Brain microvascular endothelial cell (primary cell): ENCODE results near the gene RXRA.

ENCODE experiments used
- DNase-seq: peaks from one replicate; pipeline ENCODE4 v3.0.0-alpha.2; 2020
- H3K27ac ChIP-seq: fragments of 250-450 bp; sonication (Bioruptor Pico); 2 replicates; pipeline ENCODE4 v1.5.1; 2020; ENCODE audit warnings: mild to moderate bottlenecking, moderate library complexity
- H3K27me3 ChIP-seq: fragments of 250-450 bp; sonication (Bioruptor Pico); replicated peaks from 2 replicates; pipeline ENCODE4 v1.5.1; 2020; ENCODE audit warnings: mild to moderate bottlenecking
- H3K36me3 ChIP-seq: fragments of 250-450 bp; sonication (Bioruptor Pico); replicated peaks from 2 replicates; pipeline ENCODE4 v1.5.1; 2020; ENCODE audit warnings: mild to moderate bottlenecking
- H3K4me3 ChIP-seq: 2 replicates; pipeline ENCODE4 v1.5.1; 2011; ENCODE audit warnings: low read depth, mild to moderate bottlenecking, control low read depth, low read length, moderate library complexity
- CTCF ChIP-seq: IDR thresholded peaks from 2 replicates; pipeline ENCODE4 v1.5.1; 2011; ENCODE audit warnings: low read depth, mild to moderate bottlenecking, moderate library complexity, low read length, control low read depth, inconsistent platforms; ENCODE audit errors: missing control alignments
- in situ Hi-C: cut with HindIII; loops from 2 replicates; pipeline ENCODE4 v1.10.0; 2017; ENCODE audit warnings: low sequenced_read_pairs, low pct_ligation_motif_present

The RXRA gene

GRCh38 chr9:134473141-134474054, 147.1 kb downstream of the RXRA start:
- Histone ChIP-seq H3K27ac (no peak overlapping the region), H3K4me3 (no peak overlapping the region), H3K36me3 (no peaks in the 10 kb centered on the region), H3K27me3 (no peaks in the 10 kb centered on the region)
- in situ Hi-C loops, result loop anchor here (25.0 kb wide), 1 partner anchor 89 kb away; no protein-coding TSS in a partner anchor
- TF ChIP-seq CTCF, result no peak
- no peak for DNase-seq

DNA sequence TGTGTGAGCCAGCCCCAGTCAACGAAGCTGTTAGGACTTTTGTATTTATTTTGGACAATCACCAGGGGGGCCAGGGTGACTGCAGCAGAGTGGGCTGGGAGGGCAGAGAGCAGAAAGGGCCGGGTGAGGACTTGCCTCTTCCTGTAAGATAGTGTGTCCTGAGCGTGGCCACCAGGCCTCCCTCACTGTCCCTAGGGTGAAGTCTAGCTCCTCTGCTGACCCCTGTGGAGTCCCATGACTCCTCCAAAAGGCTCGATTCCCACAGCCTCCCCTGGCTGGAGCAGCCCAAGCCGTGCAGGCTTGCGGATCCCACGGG, 147.8 kb downstream of the RXRA start:
- Histone ChIP-seq H3K27me3 (no peaks in the 10 kb centered on the region), H3K36me3 (no peaks in the 10 kb centered on the region), H3K4me3 (no peak overlapping the region), H3K27ac (peak overlapping the region; percentile 22)
- peak; percentile 46 for DNase-seq
- in situ Hi-C loops, result loop anchor here (25.0 kb wide), 1 partner anchor 88 kb away; no protein-coding TSS in a partner anchor
- no peak for TF ChIP-seq CTCF

DNA sequence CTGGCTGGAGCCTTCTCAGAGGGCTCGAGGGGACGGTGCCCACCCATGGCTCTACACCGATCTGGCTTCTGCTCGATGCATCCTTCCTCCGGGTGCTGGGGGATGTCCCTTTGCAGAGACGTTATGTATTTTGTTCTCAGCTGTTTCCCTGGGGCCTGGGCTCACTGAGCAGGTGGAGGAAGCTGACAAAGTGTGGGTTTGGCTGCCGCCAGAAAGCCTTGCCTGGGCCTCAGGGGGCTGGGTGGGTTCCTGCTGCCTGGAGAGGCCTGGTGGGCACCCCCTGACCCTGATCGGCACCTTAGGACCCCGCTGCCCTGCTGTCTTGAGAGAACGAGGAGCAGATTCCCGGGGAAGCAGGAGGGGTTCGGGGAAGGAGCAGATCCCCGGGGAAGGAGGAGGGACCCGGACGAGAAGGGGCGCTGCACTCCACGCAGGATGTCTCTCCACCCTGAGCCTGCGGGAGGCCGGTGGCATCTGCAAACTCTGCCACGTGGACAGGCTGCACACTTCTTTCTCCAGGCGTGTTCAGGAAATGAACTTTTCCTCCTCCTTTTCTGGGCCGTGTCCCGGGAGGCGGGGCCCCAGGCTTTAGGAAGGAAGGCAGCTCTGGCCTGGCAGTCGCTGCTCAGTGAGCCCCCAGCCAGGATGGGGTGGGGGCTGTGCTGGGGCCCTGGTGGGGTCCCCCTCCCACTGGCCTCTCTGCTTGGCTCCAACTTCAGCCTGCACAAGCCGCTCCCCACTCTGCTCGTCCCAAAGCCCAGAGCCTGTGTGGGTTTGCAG, 148.9 kb downstream of the RXRA start:
- peak overlapping the region; percentile 35 for H3K27ac ChIP-seq
- no peak overlapping the region for H3K4me3 ChIP-seq
- TF ChIP-seq CTCF, result peak; percentile 13
- DNase-seq, result peak; percentile 64
- H3K36me3 ChIP-seq, result no peaks in the 10 kb centered on the region
- in situ Hi-C loops, result loop anchor here (25.0 kb wide), 1 partner anchor 162 kb away; the partner anchor contains the start of gene COL5A1
- no peaks in the 10 kb centered on the region for H3K27me3 ChIP-seq

- Histone ChIP-seq H3K4me3 (no peak overlapping the region), H3K36me3 (no peaks in the 10 kb centered on the region), H3K27me3 (no peaks in the 10 kb centered on the region), H3K27ac (no peak overlapping the region)
- no peak for TF ChIP-seq CTCF
- in situ Hi-C loops, result loop anchor here (25.0 kb wide), 1 partner anchor 161 kb away; the partner anchor contains the start of gene COL5A1
- no peak for DNase-seq
These were observed 150.2 kb downstream of the RXRA start for GRCh38 chr9:134476272-134476941.

DNA sequence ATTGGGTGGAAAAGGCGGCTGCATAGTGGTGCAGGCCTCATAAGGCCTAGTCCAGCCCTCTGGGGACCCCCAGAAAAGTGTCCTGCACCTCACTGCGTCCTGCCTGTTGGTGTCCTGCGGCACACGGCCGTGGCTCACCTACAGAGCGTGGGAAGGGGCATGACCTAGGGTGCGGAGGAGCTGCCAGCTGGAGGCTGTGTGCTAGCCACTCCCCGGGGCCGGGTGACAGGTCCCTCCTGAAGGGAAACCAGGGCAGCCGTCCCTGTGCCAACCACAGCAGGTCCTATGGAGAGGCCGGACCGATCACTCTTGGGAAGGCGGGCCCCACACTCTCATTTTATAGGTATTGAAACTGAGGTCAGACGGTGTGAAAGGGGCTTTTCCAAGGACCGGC, 150.7 kb downstream of the RXRA start:
- Histone ChIP-seq H3K4me3 (no peak overlapping the region), H3K36me3 (no peaks in the 10 kb centered on the region), H3K27ac (no peak overlapping the region), H3K27me3 (no peaks in the 10 kb centered on the region)
- no peak for DNase-seq
- TF ChIP-seq CTCF, result no peak
- in situ Hi-C loops, result loop anchor here (25.0 kb wide), 1 partner anchor 160 kb away; the partner anchor contains the start of gene COL5A1
